ENCODE results near the gene HTR3E. TPM values are rescaled to one million over a fixed set of nuclear protein-coding genes. Genes with fewer than 3 reads are reported as not detected.

Gene HTR3E
- total RNA-seq, 4 donors from 2014 or later, result not detected

DNA sequence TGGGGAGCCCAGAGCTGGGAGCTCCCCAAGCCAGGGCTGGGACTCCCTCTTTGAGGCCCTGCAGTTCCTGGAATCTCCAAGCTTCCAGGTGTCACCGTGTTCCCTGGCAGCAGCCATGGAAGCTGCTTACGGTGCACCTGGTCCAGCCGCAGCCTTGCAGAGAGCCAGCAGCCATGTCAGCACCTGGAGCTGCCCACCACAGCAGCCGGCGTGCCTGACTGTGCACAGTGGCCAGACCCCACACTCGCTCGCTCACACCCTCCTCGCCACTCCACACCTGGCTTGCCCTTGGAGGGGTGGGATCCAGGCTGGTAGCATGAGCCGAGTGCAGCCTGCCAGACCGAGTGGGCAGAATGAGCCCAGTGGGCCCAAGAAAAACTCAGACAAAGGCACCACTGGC is 14.8 kb upstream of the HTR3E start:
- Histone ChIP-seq H3K36me3 (no peaks in the 10 kb centered on the region), H3K27me3 (no peaks in the 10 kb centered on the region), H3K4me1 (no peaks in the 10 kb centered on the region), H3K4me3 (no peak overlapping the region), H3K9me3 (no peaks in the 10 kb centered on the region), H3K27ac (no peak overlapping the region)
- no peak for TF ChIP-seq POLR2A (IDR thresholded peaks at IDR 0.05)
- TF ChIP-seq, protein P1, sequence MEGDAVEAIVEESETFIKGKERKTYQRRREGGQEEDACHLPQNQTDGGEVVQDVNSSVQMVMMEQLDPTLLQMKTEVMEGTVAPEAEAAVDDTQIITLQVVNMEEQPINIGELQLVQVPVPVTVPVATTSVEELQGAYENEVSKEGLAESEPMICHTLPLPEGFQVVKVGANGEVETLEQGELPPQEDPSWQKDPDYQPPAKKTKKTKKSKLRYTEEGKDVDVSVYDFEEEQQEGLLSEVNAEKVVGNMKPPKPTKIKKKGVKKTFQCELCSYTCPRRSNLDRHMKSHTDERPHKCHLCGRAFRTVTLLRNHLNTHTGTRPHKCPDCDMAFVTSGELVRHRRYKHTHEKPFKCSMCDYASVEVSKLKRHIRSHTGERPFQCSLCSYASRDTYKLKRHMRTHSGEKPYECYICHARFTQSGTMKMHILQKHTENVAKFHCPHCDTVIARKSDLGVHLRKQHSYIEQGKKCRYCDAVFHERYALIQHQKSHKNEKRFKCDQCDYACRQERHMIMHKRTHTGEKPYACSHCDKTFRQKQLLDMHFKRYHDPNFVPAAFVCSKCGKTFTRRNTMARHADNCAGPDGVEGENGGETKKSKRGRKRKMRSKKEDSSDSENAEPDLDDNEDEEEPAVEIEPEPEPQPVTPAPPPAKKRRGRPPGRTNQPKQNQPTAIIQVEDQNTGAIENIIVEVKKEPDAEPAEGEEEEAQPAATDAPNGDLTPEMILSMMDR (IDR thresholded peaks at IDR 0.05 in 4 of 5, conservative IDR thresholded peaks at IDR 0.05 in 1 of 5), result no peak
- intact Hi-C loops (cut with DNase I; ENCODE audit: low total_unique reads), result no loop called here
- DNase-seq, result no peak
- in situ Hi-C loops (cut with MboI; ENCODE audit: low sequenced_read_pairs in 4 of 4), result no loop called here
- ATAC-seq, result no peak

DNA sequence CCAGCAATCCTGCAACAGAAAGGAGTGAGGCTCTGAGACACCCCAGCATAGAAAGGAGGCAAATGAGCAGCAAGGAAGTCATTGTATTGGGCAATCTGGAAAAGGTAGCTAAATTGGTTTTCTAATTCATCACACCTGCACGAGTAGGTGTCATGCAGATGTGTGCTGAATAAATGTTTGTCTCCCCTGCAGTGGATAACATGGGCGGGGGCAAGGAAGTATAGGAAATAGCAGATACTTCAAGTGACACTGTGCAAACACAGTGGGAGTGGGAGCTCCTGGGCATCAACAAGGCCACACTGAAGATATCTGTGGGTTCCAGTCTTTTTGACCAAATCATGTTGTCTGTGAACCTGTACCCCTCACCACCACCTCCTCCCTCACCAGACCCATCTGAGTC is 14.4 kb upstream of the HTR3E start:
- ATAC-seq (no peak), DNase-seq (no peak)
- in situ Hi-C loops (cut with MboI; ENCODE audit: low sequenced_read_pairs in 4 of 4) (no loop called here), intact Hi-C loops (cut with DNase I; ENCODE audit: low total_unique reads) (no loop called here)
- Histone ChIP-seq H3K4me1 (no peaks in the 10 kb centered on the region), H3K27ac (no peak overlapping the region), H3K4me3 (no peak overlapping the region), H3K9me3 (no peaks in the 10 kb centered on the region), H3K27me3 (no peaks in the 10 kb centered on the region), H3K36me3 (no peaks in the 10 kb centered on the region)
- TF ChIP-seq, protein P1 (IDR thresholded peaks at IDR 0.05 in 4 of 5, conservative IDR thresholded peaks at IDR 0.05 in 1 of 5), result no peak
- no peak for TF ChIP-seq POLR2A (IDR thresholded peaks at IDR 0.05)

DNA sequence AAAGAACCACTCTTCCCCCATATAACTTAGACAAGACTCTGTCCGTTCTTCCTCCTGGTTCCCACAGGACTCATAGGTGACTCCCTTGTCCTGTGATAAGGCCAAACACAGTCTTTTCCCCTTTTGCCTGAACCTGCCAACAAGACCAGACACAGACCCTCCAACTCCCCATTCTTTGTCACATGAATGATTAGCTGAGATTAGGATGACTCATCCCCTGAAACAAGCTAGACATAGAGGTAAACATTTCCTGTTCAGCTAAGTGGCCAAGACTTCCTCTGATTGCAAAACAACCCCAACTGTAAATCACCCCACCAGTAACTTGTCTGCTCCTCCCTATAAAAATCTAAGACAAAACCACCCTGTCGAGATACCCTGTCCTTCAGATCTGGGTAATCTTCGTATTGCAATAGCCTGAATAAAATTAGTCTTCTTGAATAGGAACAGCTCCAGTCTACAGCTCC is 11.4 kb upstream of the HTR3E start:
- TF ChIP-seq, protein P1 (IDR thresholded peaks at IDR 0.05 in 4 of 5, conservative IDR thresholded peaks at IDR 0.05 in 1 of 5), result no peak
- no peak for TF ChIP-seq POLR2A (IDR thresholded peaks at IDR 0.05)
- no peak for DNase-seq
- in situ Hi-C loops (cut with MboI; ENCODE audit: low sequenced_read_pairs in 4 of 4), result no loop called here
- H3K4me1 ChIP-seq, result no peaks in the 10 kb centered on the region
- ATAC-seq, result no peak
- H3K27me3 ChIP-seq, result no peaks in the 10 kb centered on the region
- no peaks in the 10 kb centered on the region for H3K36me3 ChIP-seq
- H3K27ac ChIP-seq, result no peak overlapping the region
- H3K9me3 ChIP-seq, result no peaks in the 10 kb centered on the region
- intact Hi-C loops (cut with DNase I; ENCODE audit: low total_unique reads), result no loop called here
- no peak overlapping the region for H3K4me3 ChIP-seq

DNA sequence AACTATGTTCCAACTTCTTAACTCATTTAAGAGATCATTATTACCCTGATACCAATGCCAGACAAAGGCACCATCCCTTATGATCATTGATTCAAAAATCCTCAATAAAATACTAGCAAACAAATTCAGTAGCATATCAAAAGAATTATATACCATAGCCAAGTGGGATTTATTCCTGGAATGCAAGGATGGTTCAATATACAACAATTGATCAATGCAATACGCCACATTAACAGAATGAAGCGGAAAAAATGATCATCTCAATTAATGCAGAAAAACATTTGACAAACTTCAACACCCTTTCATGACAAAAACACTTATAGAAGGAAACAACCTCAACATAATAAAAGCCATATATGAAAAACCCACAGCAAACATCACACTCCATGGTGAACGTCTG is 4.7 kb upstream of the HTR3E start:
- DNase-seq, result no peak
- Histone ChIP-seq H3K27me3 (peaks cover 0 to 8% (median 0%) of the 10 kb centered on the region in 3 donors), H3K36me3 (no peaks in the 10 kb centered on the region), H3K27ac (no peak overlapping the region), H3K9me3 (peaks cover 0 to 11% (median 0%) of the 10 kb centered on the region in 3 donors), H3K4me1 (no peaks in the 10 kb centered on the region), H3K4me3 (peak overlapping the region in 1 of 4 donors; percentile 2)
- in situ Hi-C loops (cut with MboI; ENCODE audit: low sequenced_read_pairs in 4 of 4), result no loop called here
- no peak for ATAC-seq
- intact Hi-C loops (cut with DNase I; ENCODE audit: low total_unique reads), result no loop called here
- TF ChIP-seq, protein P1 (IDR thresholded peaks at IDR 0.05 in 4 of 5, conservative IDR thresholded peaks at IDR 0.05 in 1 of 5), result no peak
- no peak for TF ChIP-seq POLR2A (IDR thresholded peaks at IDR 0.05)

DNA sequence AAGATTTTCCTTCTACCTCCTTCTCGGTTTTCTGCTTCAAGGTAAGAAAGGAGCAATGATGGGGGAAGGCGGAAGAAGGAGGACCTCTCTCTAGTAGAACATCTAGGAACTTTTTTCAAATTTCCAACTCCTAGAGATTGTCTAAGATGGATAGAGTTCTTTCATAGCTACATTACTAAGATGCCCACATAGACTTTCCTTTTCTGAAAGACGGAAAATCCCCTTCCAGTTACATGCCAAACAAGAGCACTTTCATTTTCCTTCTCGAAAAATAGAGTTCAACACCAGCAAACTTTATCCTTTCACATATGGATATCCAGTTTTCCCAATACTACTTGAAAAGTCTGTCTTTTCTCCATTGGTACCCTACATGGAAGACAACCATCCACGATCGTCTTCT is 692 bp downstream of the HTR3E start:
- Histone ChIP-seq H3K9me3 (peaks cover 0 to 3% (median 0%) of the 10 kb centered on the region in 3 donors), H3K36me3 (no peaks in the 10 kb centered on the region), H3K27ac (no peak overlapping the region), H3K4me3 (no peak overlapping the region), H3K27me3 (peaks cover 0 to 11% (median 11%) of the 10 kb centered on the region in 3 donors), H3K4me1 (no peaks in the 10 kb centered on the region)
- DNase-seq (no peak), ATAC-seq (no peak)
- intact Hi-C loops (cut with DNase I; ENCODE audit: low total_unique reads), result no loop called here
- TF ChIP-seq, protein P1 (IDR thresholded peaks at IDR 0.05 in 4 of 5, conservative IDR thresholded peaks at IDR 0.05 in 1 of 5), result no peak
- TF ChIP-seq POLR2A (IDR thresholded peaks at IDR 0.05), result no peak
- in situ Hi-C loops (cut with MboI; ENCODE audit: low sequenced_read_pairs in 4 of 4), result no loop called here
